Erythroblast (primary cell): ENCODE measurements around the gene CTNNA3.

ENCODE experiments used
- GATA1 ChIP-seq: IDR thresholded peaks from 2 replicates; pipeline ENCODE4 v1.6.1; 2011; ENCODE audit warnings: low read depth, mild to moderate bottlenecking, control low read depth, low read length, moderate library complexity
- POLR2A ChIP-seq: IDR thresholded peaks from 2 replicates; pipeline ENCODE4 v1.6.1; 2011; ENCODE audit warnings: mild to moderate bottlenecking, low read length

GRCh38 chr10:67004690-67005089, 691.3 kb downstream of the CTNNA3 start:
- TF ChIP-seq POLR2A = no peak
- TF ChIP-seq GATA1 = no peak
